Epithelial cell of esophagus (primary cell): ENCODE measurements around the gene DHCR7.

Source experiments
- DNase-seq: peaks from one replicate; pipeline ENCODE4 v3.0.0; 2010; ENCODE audit warnings: low read depth
- H3K4me3 ChIP-seq: 2 replicates; pipeline ENCODE4 v1.5.1; 2011; ENCODE audit warnings: mild to moderate bottlenecking, low read length, control low read depth
- TF ChIP-seq, protein P1 (sequence below): IDR thresholded peaks from 2 replicates; pipeline ENCODE4 v1.5.1; 2011; ENCODE audit warnings: low read depth, mild to moderate bottlenecking, low read length, control low read depth, inconsistent platforms; ENCODE audit not compliant: insufficient read depth; ENCODE audit errors: missing control alignments

Gene DHCR7

DNA sequence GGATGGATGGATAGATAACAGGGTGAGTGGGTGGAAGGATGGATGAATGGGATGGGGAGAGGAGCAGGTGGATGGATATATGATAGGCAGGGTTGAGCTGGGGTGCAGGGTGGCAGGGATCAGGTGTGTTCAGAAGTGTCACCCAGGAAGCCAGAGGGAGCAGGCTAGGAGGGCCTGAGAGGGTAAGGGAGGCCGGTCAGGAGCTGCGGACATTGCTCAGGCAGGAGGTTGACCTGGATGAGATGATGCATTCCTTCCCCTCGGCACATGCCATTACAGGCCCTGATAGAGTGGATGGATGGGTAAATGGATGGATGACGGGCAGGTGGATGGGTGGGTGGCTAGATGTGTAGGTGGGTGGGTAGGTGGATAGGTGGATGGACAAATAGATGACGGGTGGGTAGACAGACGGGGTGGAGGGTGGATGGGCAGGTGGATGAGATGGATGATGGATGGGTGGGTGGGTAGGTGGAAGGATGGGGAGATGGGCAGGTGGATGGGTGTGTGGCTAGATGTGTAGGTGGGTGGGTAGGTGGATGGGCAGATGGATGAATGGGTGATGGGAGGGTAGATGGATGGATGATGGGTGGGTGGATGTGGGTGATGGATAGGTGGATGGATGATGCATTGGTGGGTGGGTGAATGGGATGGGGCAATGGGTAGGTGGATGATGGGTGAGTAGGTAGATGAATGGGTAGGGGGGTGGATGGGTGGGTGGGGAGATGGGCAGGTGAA lies 8.0 kb downstream of the DHCR7 start:
- TF ChIP-seq, protein P1, sequence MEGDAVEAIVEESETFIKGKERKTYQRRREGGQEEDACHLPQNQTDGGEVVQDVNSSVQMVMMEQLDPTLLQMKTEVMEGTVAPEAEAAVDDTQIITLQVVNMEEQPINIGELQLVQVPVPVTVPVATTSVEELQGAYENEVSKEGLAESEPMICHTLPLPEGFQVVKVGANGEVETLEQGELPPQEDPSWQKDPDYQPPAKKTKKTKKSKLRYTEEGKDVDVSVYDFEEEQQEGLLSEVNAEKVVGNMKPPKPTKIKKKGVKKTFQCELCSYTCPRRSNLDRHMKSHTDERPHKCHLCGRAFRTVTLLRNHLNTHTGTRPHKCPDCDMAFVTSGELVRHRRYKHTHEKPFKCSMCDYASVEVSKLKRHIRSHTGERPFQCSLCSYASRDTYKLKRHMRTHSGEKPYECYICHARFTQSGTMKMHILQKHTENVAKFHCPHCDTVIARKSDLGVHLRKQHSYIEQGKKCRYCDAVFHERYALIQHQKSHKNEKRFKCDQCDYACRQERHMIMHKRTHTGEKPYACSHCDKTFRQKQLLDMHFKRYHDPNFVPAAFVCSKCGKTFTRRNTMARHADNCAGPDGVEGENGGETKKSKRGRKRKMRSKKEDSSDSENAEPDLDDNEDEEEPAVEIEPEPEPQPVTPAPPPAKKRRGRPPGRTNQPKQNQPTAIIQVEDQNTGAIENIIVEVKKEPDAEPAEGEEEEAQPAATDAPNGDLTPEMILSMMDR: no peak
- H3K4me3 ChIP-seq: no peak overlapping the region
- DNase-seq: no peak

DNA sequence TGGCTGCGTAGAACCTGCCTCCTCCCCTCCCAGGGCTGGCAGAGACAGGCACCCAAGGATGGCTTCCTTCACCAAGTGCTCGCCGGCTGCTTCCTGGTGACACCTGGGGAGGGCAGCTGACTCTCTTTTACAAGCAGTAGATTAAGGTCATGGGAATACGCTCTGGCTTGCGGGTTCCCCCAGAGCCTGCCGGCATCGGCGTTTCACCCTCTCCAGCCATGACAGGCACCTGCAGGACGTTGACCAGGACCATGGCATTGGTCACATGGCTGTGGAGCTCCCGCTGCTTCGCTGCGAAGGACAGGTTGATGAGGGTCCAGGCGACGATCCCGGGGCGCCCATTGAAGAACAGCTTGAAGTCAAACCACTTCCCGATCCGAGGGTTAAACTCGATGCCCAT lies 9.5 kb downstream of the DHCR7 start:
- no peak for DNase-seq
- H3K4me3 ChIP-seq: no peak overlapping the region
- TF ChIP-seq, protein P1: no peak

DNA sequence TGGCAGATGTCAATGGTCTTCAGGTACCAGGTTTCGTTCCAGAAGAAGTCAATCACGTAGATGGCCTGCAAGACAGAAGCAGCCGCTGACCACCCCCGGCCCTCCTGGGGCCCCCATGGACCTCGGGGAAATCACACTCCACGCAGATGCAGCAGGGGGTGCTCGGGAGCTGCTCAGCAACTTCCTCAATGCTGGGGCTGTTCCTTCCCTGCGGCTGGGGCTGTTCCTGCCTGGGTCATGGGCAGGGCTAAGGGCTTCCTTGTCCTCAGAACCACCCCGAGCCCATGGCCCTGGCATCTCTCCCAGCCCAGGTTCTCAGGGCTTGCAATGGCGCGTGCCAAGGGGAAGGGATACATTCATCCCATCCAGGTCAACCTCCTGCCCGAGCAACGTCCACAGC lies 10.3 kb downstream of the DHCR7 start:
- no peak for DNase-seq
- TF ChIP-seq, protein P1: no peak
- no peak overlapping the region for H3K4me3 ChIP-seq

- H3K4me3 ChIP-seq: no peak overlapping the region
- TF ChIP-seq, protein P1: no peak
- no peak for DNase-seq
Measured at GRCh38 chr11:71437399-71437798, 10.8 kb downstream of the DHCR7 start.

DNA sequence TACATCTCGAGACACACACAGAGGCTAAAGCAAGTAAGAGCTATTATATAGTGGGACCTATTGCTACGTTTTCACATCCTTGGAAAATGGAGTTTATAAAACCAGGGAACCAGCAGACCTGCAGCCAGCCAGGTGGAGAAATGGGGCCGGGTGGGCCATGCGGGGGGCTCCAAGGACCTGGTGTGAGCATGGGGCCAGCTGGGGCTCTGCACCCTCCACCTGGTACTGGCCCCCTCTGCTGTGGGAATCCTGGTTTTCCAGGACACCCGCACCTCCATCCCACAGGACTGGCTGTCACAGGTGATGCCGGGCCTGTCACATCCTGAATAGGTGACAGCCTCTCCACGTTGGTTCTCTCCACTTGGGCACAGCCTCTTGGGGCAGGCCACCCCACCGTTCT lies 11.3 kb downstream of the DHCR7 start:
- no peak for DNase-seq
- no peak overlapping the region for H3K4me3 ChIP-seq
- TF ChIP-seq, protein P1: no peak

DNA sequence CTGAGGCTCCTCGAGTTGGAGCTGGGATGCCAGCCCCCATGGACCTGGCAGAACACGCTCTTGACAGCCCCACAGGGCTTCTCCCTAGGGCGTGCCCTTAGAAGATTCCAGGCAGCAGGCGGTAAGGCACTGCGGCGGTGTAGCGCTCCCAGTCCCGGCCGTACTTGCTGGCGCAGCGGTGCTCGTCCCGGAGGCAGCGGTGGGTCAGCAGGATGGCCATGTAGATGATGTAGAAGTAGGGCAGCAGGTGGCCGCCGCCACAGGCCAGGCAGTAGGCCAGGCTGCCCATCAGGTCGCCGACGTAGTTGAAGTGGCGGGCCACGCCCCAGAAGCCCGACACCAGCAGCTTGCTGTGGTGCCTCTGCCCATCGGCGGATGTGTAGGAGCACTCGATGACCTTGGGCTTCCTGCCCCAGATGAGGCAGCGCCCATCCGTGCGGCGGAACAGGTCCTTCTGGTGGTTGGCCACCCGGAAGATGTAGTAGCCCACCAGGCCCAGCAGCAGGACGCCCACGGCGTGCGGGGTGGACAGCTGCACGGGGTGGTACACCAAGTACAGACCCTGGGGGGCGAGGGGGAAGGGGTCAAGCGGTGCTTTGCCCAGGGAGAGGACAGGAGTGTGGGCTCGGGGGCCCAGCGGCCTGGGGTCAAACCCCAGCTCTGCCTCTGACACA lies 12.8 kb downstream of the DHCR7 start:
- no peak overlapping the region for H3K4me3 ChIP-seq
- no peak for DNase-seq

More for the DNA sequence above, 12.8 kb downstream of the DHCR7 start:
- TF ChIP-seq, protein P1: no peak
